ENCODE measurements around the gene EFCAB8.

Gene EFCAB8

GRCh38 chr20:32834972-32835371 is 23.8 kb upstream of the EFCAB8 start:
- Histone ChIP-seq H3K27ac (no peak overlapping the region), H3K27me3 (no peaks in the 10 kb centered on the region), H3K4me1 (peaks cover 0 to 10% (median 0%) of the 10 kb centered on the region in 4 donors), H3K36me3 (peaks cover 58 to 61% (median 61%) of the 10 kb centered on the region in 3 donors), H3K4me3 (no peak overlapping the region), H3K9me3 (no peaks in the 10 kb centered on the region)
- intact Hi-C loops (cut with DNase I; ENCODE audit: low total_unique reads) = no loop called here
- TF ChIP-seq CTCF (IDR thresholded peaks at IDR 0.05) = no peak
- DNase-seq = no peak

- intact Hi-C loops (cut with DNase I; ENCODE audit: low total_unique reads) = no loop called here
- Histone ChIP-seq H3K9me3 (no peaks in the 10 kb centered on the region), H3K4me3 (no peak overlapping the region), H3K36me3 (peaks cover 75 to 79% (median 77%) of the 10 kb centered on the region in 3 donors), H3K27me3 (no peaks in the 10 kb centered on the region), H3K27ac (no peak overlapping the region), H3K4me1 (peaks cover 0 to 2% (median 0%) of the 10 kb centered on the region in 4 donors)
- no peak for TF ChIP-seq CTCF (IDR thresholded peaks at IDR 0.05)
- no peak for DNase-seq
Observed at GRCh38 chr20:32837157-32837556, 21.6 kb upstream of the EFCAB8 start.

- H3K27me3 ChIP-seq = no peaks in the 10 kb centered on the region
- no peak for DNase-seq
- H3K4me1 ChIP-seq = no peaks in the 10 kb centered on the region
- no peaks in the 10 kb centered on the region for H3K9me3 ChIP-seq
- H3K4me3 ChIP-seq = no peak overlapping the region
- TF ChIP-seq CTCF (IDR thresholded peaks at IDR 0.05) = no peak
- peaks cover 74 to 82% (median 80%) of the 10 kb centered on the region in 3 donors for H3K36me3 ChIP-seq
- intact Hi-C loops (cut with DNase I; ENCODE audit: low total_unique reads) = no loop called here
- no peak overlapping the region for H3K27ac ChIP-seq
Observed at GRCh38 chr20:32839227-32839981, 19.3 kb upstream of the EFCAB8 start.

GRCh38 chr20:32839982-32840285 is 18.8 kb upstream of the EFCAB8 start:
- no peak overlapping the region for H3K4me3 ChIP-seq
- no peaks in the 10 kb centered on the region for H3K4me1 ChIP-seq
- no peaks in the 10 kb centered on the region for H3K27me3 ChIP-seq
- intact Hi-C loops (cut with DNase I; ENCODE audit: low total_unique reads) = no loop called here
- no peaks in the 10 kb centered on the region for H3K9me3 ChIP-seq
- H3K27ac ChIP-seq = no peak overlapping the region
- peaks cover 75 to 79% (median 77%) of the 10 kb centered on the region in 3 donors for H3K36me3 ChIP-seq
- no peak for TF ChIP-seq CTCF (IDR thresholded peaks at IDR 0.05)
- DNase-seq = no peak

GRCh38 chr20:32841174-32841573 is 17.5 kb upstream of the EFCAB8 start:
- peaks cover 68 to 81% (median 80%) of the 10 kb centered on the region in 3 donors for H3K36me3 ChIP-seq
- H3K9me3 ChIP-seq = no peaks in the 10 kb centered on the region
- H3K27ac ChIP-seq = no peak overlapping the region
- no peaks in the 10 kb centered on the region for H3K4me1 ChIP-seq
- no peaks in the 10 kb centered on the region for H3K27me3 ChIP-seq
- intact Hi-C loops (cut with DNase I; ENCODE audit: low total_unique reads) = no loop called here
- no peak for DNase-seq
- H3K4me3 ChIP-seq = no peak overlapping the region
- no peak for TF ChIP-seq CTCF (IDR thresholded peaks at IDR 0.05)
